GM23248 (cell line): Measurements from ENCODE around the gene TMEM131.

Experiments used
- EZH2 ChIP-seq: fragments of 200-600 bp; sonication (generic); IDR thresholded peaks from 2 replicates; pipeline ENCODE4 v1.6.1; 2018; ENCODE audit warnings: antibody characterized with exemption, mild to moderate bottlenecking; ENCODE audit not compliant: insufficient read depth, poor library complexity, severe bottlenecking
- EZH2phosphoT487 ChIP-seq: fragments of 200-600 bp; sonication (generic); IDR thresholded peaks from 2 replicates; pipeline ENCODE4 v1.6.1; 2018; ENCODE audit warnings: antibody characterized with exemption, moderate library complexity, mild to moderate bottlenecking, low read depth; ENCODE audit not compliant: insufficient read depth

DNA sequence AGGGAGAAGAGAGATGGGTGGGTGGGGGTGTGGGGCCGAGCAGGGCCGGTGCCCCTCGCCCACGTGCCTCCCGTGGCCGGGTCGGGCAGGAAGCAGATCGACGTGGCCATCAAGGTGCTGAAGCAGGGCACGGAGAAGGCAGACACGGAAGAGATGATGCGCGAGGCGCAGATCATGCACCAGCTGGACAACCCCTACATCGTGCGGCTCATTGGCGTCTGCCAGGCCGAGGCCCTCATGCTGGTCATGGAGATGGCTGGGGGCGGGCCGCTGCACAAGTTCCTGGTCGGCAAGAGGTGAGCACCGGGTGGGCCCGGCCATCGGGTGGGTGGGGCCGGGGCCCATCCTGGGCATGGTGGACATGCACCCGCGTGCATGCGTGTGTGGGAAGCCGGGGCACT is 260.6 kb downstream of the TMEM131 start:
- TF ChIP-seq EZH2phosphoT487 (no peak), EZH2 (no peak)
